Measurements from ENCODE around the gene PYDC2.

PYDC2 gene

DNA sequence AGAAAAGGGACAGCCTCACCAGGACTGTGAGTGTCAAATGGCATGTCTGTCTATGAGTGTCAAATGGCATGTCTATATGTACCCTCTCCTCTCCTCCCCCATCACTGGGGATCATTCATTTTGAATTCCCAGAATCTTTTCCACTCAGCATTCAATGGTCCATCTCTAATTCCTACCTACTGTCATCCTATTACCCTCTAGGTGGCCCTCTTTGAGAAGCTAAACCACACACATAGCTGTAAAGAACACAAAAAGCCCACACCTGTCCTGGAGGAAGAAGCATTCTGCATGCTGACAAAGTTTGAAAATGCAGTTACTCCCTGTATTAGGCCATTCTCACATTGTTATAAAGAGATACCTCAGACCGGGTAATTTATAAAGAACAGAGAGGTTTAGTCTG lies 46.2 kb upstream of the PYDC2 start:
- Histone ChIP-seq H3K27me3 (replicated peaks; ENCODE audit: insufficient read depth, low read length) (no peaks in the 10 kb centered on the region), H3K27ac (ENCODE audit: low read length) (no peak overlapping the region), H3K9me3 (replicated peaks; ENCODE audit: insufficient read depth, low read length) (no peaks in the 10 kb centered on the region), H3K9me2 (replicated peaks; ENCODE audit: insufficient read depth, low read length) (no peaks in the 10 kb centered on the region), H3K79me2 (ENCODE audit: low read length) (no peaks in the 10 kb centered on the region), H2AFZ (ENCODE audit: low read length) (no peak overlapping the region), H4K20me1 (ENCODE audit: insufficient read depth, low read length) (no peaks in the 10 kb centered on the region), H3K36me3 (replicated peaks; ENCODE audit: insufficient read depth, low read length) (no peaks in the 10 kb centered on the region), H3K4me3 (ENCODE audit: low read length) (no peak overlapping the region), H3F3A (ENCODE audit: insufficient read depth, low read length) (no peaks in the 10 kb centered on the region), H3K9ac (ENCODE audit: low read length) (no peak overlapping the region), H3K4me1 (ENCODE audit: low read length) (no peaks in the 10 kb centered on the region), H3K4me2 (ENCODE audit: low read depth, low read length) (no peak overlapping the region)
- DNase-seq = no peak
- no peak for TF ChIP-seq EZH2phosphoT487 (IDR thresholded peaks at IDR 0.05; ENCODE audit: low read length)
- no peak for TF ChIP-seq CTCF (IDR thresholded peaks at IDR 0.05; ENCODE audit: low read length)
- no peak for TF ChIP-seq EZH2 (optimal IDR thresholded peaks at IDR 0.05; ENCODE audit: low read depth, low read length)

DNA sequence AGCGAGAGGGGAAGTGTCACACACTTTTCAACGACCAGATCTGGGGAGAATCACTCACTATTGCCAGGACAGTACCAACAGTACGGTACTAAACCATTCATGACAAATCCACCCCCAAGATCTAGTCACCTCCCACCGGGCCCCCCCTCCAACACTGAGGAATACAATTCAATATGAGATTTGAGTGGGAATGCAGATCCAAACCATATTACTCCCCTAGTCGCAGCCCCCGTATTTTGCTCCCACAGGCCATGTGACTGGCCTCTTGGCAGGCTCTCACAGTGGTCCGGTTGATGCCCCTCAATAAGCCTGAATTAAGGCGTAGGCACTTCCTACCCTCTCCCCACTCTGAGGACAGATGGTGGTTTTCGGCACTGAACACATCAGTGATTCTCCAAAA lies 45.4 kb upstream of the PYDC2 start:
- Histone ChIP-seq H2AFZ (ENCODE audit: low read length) (no peak overlapping the region), H3K4me2 (ENCODE audit: low read depth, low read length) (no peak overlapping the region), H3K27ac (ENCODE audit: low read length) (no peak overlapping the region), H3K9ac (ENCODE audit: low read length) (no peak overlapping the region), H3K36me3 (replicated peaks; ENCODE audit: insufficient read depth, low read length) (no peaks in the 10 kb centered on the region), H3K4me3 (ENCODE audit: low read length) (no peak overlapping the region), H3K27me3 (replicated peaks; ENCODE audit: insufficient read depth, low read length) (no peaks in the 10 kb centered on the region), H3K79me2 (ENCODE audit: low read length) (no peaks in the 10 kb centered on the region), H3K9me3 (replicated peaks; ENCODE audit: insufficient read depth, low read length) (no peaks in the 10 kb centered on the region), H4K20me1 (ENCODE audit: insufficient read depth, low read length) (no peaks in the 10 kb centered on the region), H3F3A (ENCODE audit: insufficient read depth, low read length) (no peaks in the 10 kb centered on the region), H3K4me1 (ENCODE audit: low read length) (no peaks in the 10 kb centered on the region), H3K9me2 (replicated peaks; ENCODE audit: insufficient read depth, low read length) (no peaks in the 10 kb centered on the region)
- TF ChIP-seq CTCF (IDR thresholded peaks at IDR 0.05; ENCODE audit: low read length) = no peak
- no peak for TF ChIP-seq EZH2phosphoT487 (IDR thresholded peaks at IDR 0.05; ENCODE audit: low read length)
- no peak for TF ChIP-seq EZH2 (optimal IDR thresholded peaks at IDR 0.05; ENCODE audit: low read depth, low read length)
- DNase-seq = no peak

GRCh38 chr3:191417457-191417729 lies 43.6 kb upstream of the PYDC2 start:
- H3F3A ChIP-seq (ENCODE audit: insufficient read depth, low read length) = no peaks in the 10 kb centered on the region
- H3K9ac ChIP-seq (ENCODE audit: low read length) = no peak overlapping the region
- no peak overlapping the region for H3K27ac ChIP-seq (ENCODE audit: low read length)
- H4K20me1 ChIP-seq (ENCODE audit: insufficient read depth, low read length) = no peaks in the 10 kb centered on the region
- H3K9me3 ChIP-seq (replicated peaks; ENCODE audit: insufficient read depth, low read length) = no peaks in the 10 kb centered on the region
- H3K36me3 ChIP-seq (replicated peaks; ENCODE audit: insufficient read depth, low read length) = no peaks in the 10 kb centered on the region
- H3K4me1 ChIP-seq (ENCODE audit: low read length) = no peaks in the 10 kb centered on the region
- H3K9me2 ChIP-seq (replicated peaks; ENCODE audit: insufficient read depth, low read length) = no peaks in the 10 kb centered on the region
- no peak overlapping the region for H3K4me2 ChIP-seq (ENCODE audit: low read depth, low read length)
- H3K27me3 ChIP-seq (replicated peaks; ENCODE audit: insufficient read depth, low read length) = no peaks in the 10 kb centered on the region
- TF ChIP-seq EZH2phosphoT487 (IDR thresholded peaks at IDR 0.05; ENCODE audit: low read length) (no peak), EZH2 (optimal IDR thresholded peaks at IDR 0.05; ENCODE audit: low read depth, low read length) (no peak), CTCF (IDR thresholded peaks at IDR 0.05; ENCODE audit: low read length) (no peak)
- H3K4me3 ChIP-seq (ENCODE audit: low read length) = no peak overlapping the region
- no peaks in the 10 kb centered on the region for H3K79me2 ChIP-seq (ENCODE audit: low read length)
- H2AFZ ChIP-seq (ENCODE audit: low read length) = no peak overlapping the region
- no peak for DNase-seq

GRCh38 chr3:191420771-191421170 lies 40.2 kb upstream of the PYDC2 start:
- DNase-seq = no peak
- Histone ChIP-seq H4K20me1 (ENCODE audit: insufficient read depth, low read length) (no peaks in the 10 kb centered on the region), H3K36me3 (replicated peaks; ENCODE audit: insufficient read depth, low read length) (no peaks in the 10 kb centered on the region), H3K27me3 (replicated peaks; ENCODE audit: insufficient read depth, low read length) (no peaks in the 10 kb centered on the region), H3K9me2 (replicated peaks; ENCODE audit: insufficient read depth, low read length) (no peaks in the 10 kb centered on the region), H3K4me2 (ENCODE audit: low read depth, low read length) (no peak overlapping the region), H3K4me3 (ENCODE audit: low read length) (no peak overlapping the region), H3K79me2 (ENCODE audit: low read length) (no peaks in the 10 kb centered on the region), H3K27ac (ENCODE audit: low read length) (no peak overlapping the region), H3F3A (ENCODE audit: insufficient read depth, low read length) (no peaks in the 10 kb centered on the region), H3K9ac (ENCODE audit: low read length) (no peak overlapping the region), H3K9me3 (replicated peaks; ENCODE audit: insufficient read depth, low read length) (no peaks in the 10 kb centered on the region), H2AFZ (ENCODE audit: low read length) (no peak overlapping the region), H3K4me1 (ENCODE audit: low read length) (no peaks in the 10 kb centered on the region)
- no peak for TF ChIP-seq EZH2 (optimal IDR thresholded peaks at IDR 0.05; ENCODE audit: low read depth, low read length)
- no peak for TF ChIP-seq CTCF (IDR thresholded peaks at IDR 0.05; ENCODE audit: low read length)

All from MM.1S (cell line).